Kidney (tissue), 14 donors: ENCODE results near the gene COG2. TPM values are rescaled to one million over a fixed set of nuclear protein-coding genes. Genes with fewer than 3 reads are reported as not detected.
"Not testable (repeated sequence)": the region's sequence is repeated elsewhere in the genome, so short reads cannot be mapped to it uniquely, and the experiment has no call there.

ENCODE experiments used
- DNase-seq, 5 donors: peaks; one replicate each; pipeline ENCODE4 v3.0.0-alpha.2; 2013 to 2020
- FAIRE-seq: peaks from 2 replicates; lab custom pipeline; 2012; peaks lifted over from hg19 to GRCh38; lab: Jason Lieb, UNC
- H3K27ac ChIP-seq, 2 donors: one replicate each; pipeline ENCODE4 v1.7.0; 2013; ENCODE audit warnings: low read depth in 2 of 2, low read length in 2 of 2, inconsistent platforms in 1 of 2
- H3K27me3 ChIP-seq: one replicate; pipeline ENCODE4 v1.7.1; 2013; ENCODE audit warnings: low read length, inconsistent platforms; ENCODE audit not compliant: control insufficient read depth, insufficient read depth
- H3K36me3 ChIP-seq, 3 donors: one replicate each; pipeline versions ENCODE4 v1.7.0 to v1.7.1; 2013; ENCODE audit warnings: low read length in 3 of 3, control low read depth in 1 of 3, inconsistent platforms in 1 of 3; ENCODE audit not compliant: insufficient read depth in 3 of 3, control insufficient read depth in 2 of 3
- H3K4me1 ChIP-seq, 3 donors: one replicate each; pipeline versions ENCODE4 v1.7.0 to v1.7.1; 2013; ENCODE audit warnings: low read length in 3 of 3, inconsistent platforms in 1 of 3, low read depth in 1 of 3; ENCODE audit not compliant: control insufficient read depth in 2 of 3, insufficient read depth in 2 of 3
- H3K4me3 ChIP-seq, 3 donors: one replicate each; pipeline versions ENCODE4 v1.7.0 to v1.8.1; 2013; ENCODE audit warnings: low read length in 3 of 3, control low read depth in 1 of 3, inconsistent platforms in 1 of 3
- H3K9ac ChIP-seq, 3 donors: one replicate each; pipeline versions ENCODE4 v1.7.0 to v1.7.1; 2013; ENCODE audit warnings: low read length in 3 of 3, control low read depth in 1 of 3, inconsistent platforms in 1 of 3
- H3K9me3 ChIP-seq, 3 donors: one replicate each; pipeline versions ENCODE4 v1.7.0 to v1.7.1; 2013; ENCODE audit warnings: low read length in 3 of 3, control low read depth in 1 of 3, inconsistent platforms in 1 of 3; ENCODE audit not compliant: control insufficient read depth in 2 of 3, insufficient read depth in 1 of 3
- CTCF ChIP-seq: IDR thresholded peaks from 3 replicates; pipeline ENCODE4 v1.5.1; 2012; ENCODE audit warnings: mild to moderate bottlenecking, moderate library complexity, borderline replicate concordance; ENCODE audit not compliant: insufficient read depth; ENCODE audit errors: extremely low read depth
- intact Hi-C: fragments of 100-400 bp; cut with DNase I; formaldehyde crosslinking; loops from one replicate; pipeline ENCODE4 v1.11.1; 2022
- polyA plus RNA-seq: library from polyadenylated mRNA; stranded (reverse); fragments of 350-450 nt; fragmentation: Illumina TruSeq; extraction: RNeasy Lipid Tissue Mini Kit (QIAGEN cat#74804); gene quantifications from one replicate; pipeline ENCODE4 v1.2.3, GENCODE V29; 2014; ENCODE audit warnings: low read depth, low replicate concordance; ENCODE audit not compliant: insufficient read depth
- total RNA-seq: library from RNA; stranded (reverse); fragmentation: NEBNext Ultra II Directional; extraction: Animal tissue kit (Norgen Biotek cat#: 25700); gene quantifications from one replicate; pipeline ENCODE4 v1.2.1, GENCODE V29; 2021
- donor health status: control.
- donor health status: control.
- donor health status: control.
- donor health status: control.
- donor health status: control.
- donor health status: DM: yes; HTN: yes; CAD: no.
- donor health status: Normal renal cell carcinoma (clear cell type).

The COG2 gene
- total and polyA plus RNA-seq, 2 donors from 2014 or later: 17.9 to 30.7 TPM

- DNase-seq: no peak
- TF ChIP-seq CTCF: no peak
- no peaks in the 10 kb centered on the region for H3K27me3 ChIP-seq
- H3K4me1 ChIP-seq: no peaks in the 10 kb centered on the region
- no peaks in the 10 kb centered on the region for H3K9me3 ChIP-seq
- no peak for FAIRE-seq
- H3K27ac ChIP-seq: no peak overlapping the region
- intact Hi-C loops: no loop called here
- no peak overlapping the region for H3K9ac ChIP-seq
- H3K36me3 ChIP-seq: peaks cover 0 to 5% (median 3%) of the 10 kb centered on the region in 3 donors
- H3K4me3 ChIP-seq: no peak overlapping the region
These were observed 54.6 kb downstream of the COG2 start for GRCh38 chr1:230696722-230697437.

GRCh38 chr1:230698130-230698529 is 55.8 kb downstream of the COG2 start:
- H3K4me3 ChIP-seq: no peak overlapping the region
- no peak for FAIRE-seq
- TF ChIP-seq CTCF: no peak
- no peaks in the 10 kb centered on the region for H3K4me1 ChIP-seq
- H3K9me3 ChIP-seq: no peaks in the 10 kb centered on the region
- H3K36me3 ChIP-seq: peaks cover 0 to 3% (median 0%) of the 10 kb centered on the region in 3 donors
- H3K27ac ChIP-seq: no peak overlapping the region
- H3K27me3 ChIP-seq: no peaks in the 10 kb centered on the region
- intact Hi-C loops: no loop called here
- H3K9ac ChIP-seq: no peak overlapping the region
- DNase-seq: no peak

- H3K27ac ChIP-seq, H3K4me1 ChIP-seq, FAIRE-seq, DNase-seq, H3K27me3 ChIP-seq, H3K9ac ChIP-seq, H3K36me3 ChIP-seq, H3K4me3 ChIP-seq, intact Hi-C loops, H3K9me3 ChIP-seq: not testable (repeated sequence)
These were observed 56.7 kb downstream of the COG2 start for GRCh38 chr1:230698964-230699363.

GRCh38 chr1:230699716-230700115 is 57.4 kb downstream of the COG2 start:
- no peaks in the 10 kb centered on the region for H3K36me3 ChIP-seq
- FAIRE-seq (no peak), DNase-seq (no peak)
- intact Hi-C loops: no loop called here
- H3K27me3 ChIP-seq: no peaks in the 10 kb centered on the region
- TF ChIP-seq CTCF: no peak
- no peaks in the 10 kb centered on the region for H3K4me1 ChIP-seq
- no peak overlapping the region for H3K27ac ChIP-seq
- no peaks in the 10 kb centered on the region for H3K9me3 ChIP-seq
- no peak overlapping the region for H3K4me3 ChIP-seq
- H3K9ac ChIP-seq: no peak overlapping the region
